Midbrain (tissue), 1 donor: ENCODE data around the gene TP73.
"Not testable (repeated sequence)": the region's sequence is repeated elsewhere in the genome, so short reads cannot be mapped to it uniquely, and the experiment has no call there.

Experiments used
- DNase-seq: peaks from one replicate; lab custom pipeline; 2025; lab: John Stamatoyannopoulos, UW

TP73 gene

GRCh38 chr1:3618881-3619671 lies 33.2 kb upstream of the TP73 start:
- peak; percentile 77 for DNase-seq

GRCh38 chr1:3620708-3621107 lies 31.6 kb upstream of the TP73 start:
- no peak for DNase-seq

DNA sequence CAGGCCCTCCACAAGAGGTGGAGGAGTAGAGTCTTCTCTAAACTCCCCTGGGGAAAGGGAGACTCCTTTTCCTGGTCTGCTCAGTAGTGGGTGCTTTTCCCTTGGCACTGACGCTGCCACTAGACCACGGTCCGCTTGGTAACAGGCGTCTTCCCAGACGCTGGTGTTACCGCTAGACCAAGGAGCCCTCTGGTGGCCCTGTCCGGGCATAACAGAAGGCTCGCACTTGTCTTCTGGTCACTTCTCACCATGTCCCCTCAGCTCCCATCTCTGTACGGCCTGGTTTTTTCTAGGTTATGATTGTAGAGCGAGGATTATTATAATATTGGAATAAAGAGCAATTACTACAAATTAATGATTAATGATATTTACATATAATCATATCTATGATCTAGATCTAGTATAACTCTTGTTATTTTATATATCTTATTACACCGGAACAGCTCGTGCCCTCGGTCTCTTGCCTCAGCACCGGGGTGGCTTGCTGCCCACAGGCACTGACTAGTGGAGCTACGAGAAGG lies 31.1 kb upstream of the TP73 start:
- peak; percentile 21 for DNase-seq

- DNase-seq: not testable (repeated sequence)
Measured at GRCh38 chr1:3622102-3622501, 30.2 kb upstream of the TP73 start.

DNA sequence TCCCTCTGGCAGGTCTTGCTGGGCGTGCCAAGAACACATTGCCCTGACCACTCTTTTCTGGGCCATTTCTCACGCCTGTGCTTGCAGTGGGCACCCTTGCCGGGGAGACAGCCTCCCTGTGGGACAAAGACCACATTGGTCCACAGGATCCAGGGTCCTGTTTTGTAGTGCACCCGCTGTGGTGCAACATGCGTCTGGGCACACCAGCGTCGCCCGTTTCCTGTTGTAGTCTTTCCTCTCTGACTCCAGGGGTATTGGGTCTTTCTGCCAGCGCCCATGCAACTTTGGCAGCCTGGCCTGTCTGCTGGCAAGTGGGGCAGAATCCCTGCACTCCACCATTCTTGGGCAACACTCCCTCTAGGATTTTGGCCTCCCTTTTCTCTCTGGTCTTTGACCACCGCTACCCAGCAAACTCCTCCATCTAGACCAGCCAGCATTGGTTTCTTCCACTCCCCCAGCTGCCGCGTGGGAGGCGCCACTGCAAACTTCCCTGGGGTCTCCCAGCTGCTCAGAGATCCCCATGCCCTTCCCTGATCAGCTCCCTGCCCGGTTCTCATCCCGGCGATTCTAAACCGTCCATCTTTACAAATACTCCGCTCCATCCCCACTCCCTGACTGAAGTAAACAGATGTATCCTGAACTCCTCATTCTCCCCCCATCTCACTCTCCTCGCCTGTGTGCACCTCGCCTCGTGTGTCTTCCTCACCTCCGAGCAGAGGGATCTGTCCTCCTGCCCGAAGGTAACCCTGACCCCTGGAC lies 28.7 kb upstream of the TP73 start:
- no peak for DNase-seq

GRCh38 chr1:3624200-3625136 lies 27.8 kb upstream of the TP73 start, which contains the start of gene TPRG1L:
Gene TPRG1L, plus strand, starts transcription at chr1:3625015. Its CDS starts 58 bp downstream, at chr1:3625073.
- peak; percentile 98 for DNase-seq

- DNase-seq: no peak
Measured at GRCh38 chr1:3625151-3625907, 27.0 kb upstream of the TP73 start.

DNA sequence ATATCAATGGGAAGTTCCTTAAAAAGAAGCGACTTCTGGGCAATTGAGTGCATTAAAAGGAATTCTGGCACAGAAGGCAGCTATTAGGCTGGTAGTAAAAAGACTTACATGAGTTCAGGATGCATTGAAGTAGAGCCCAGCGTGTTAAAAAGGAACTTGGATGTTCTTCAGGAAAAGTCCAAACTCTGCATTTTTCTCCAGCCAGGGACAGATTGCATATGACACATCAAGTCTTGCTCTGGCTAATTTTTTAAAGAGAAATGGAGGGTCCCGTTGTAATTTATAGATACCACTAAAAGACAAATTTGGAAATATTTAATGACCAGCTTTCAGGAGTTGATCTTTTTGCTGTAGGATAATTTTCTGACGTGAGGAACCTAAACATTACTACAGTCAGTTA lies 26.3 kb upstream of the TP73 start:
- DNase-seq: no peak

- DNase-seq: no peak
Measured at GRCh38 chr1:3627515-3628253, 24.6 kb upstream of the TP73 start.

- no peak for DNase-seq
Measured at GRCh38 chr1:3628445-3628844, 23.9 kb upstream of the TP73 start.

DNA sequence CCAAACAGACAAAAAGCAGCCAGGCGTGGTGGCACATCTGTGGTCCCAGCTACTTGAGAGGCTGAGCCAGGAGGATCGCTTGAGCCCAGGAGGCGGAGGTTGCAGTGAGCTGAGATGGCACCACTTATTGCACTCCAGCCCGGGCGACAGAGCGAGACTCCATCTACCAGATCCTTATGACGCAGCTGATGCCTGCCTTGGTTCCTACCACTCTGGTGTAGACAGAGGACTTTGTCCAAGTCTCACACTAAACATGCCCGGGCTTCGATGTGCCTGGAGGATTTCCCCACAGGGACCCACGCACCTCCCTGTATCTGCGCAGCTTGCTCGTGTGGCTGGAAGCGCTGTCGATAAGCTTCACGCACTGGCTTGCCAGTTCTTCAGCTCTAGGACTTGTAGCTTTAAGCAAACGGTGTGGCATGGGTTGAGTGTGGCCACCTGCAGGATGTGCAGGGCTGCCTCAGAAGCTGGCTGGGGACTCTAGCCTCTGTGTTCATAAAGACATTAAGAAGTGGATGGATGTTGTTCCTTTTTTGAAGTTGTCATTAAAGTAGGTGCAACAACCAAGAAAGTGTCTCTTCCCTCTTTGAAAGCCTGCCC lies 22.7 kb upstream of the TP73 start:
- no peak for DNase-seq

DNA sequence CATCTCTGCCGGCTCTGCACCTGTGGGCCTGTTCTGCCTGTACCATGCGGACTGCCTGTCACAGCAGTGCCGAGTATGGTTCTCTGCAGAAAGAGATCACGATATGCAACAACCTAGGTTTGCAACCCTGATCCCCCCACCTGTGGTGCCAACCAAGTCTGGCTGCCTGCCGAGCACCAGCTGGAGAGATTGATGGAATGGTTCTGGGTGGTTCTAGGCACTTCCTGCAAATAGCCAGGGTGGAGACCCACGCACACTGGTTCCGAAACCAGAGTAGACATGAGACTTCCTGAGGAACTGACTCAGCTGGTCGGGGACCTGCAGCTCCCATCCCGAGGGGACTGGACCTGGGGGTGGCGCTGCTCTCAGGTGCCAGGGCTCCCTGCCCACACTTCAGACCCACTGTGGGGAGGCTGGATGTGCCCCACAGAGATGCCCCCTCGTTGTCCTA lies 22.1 kb upstream of the TP73 start:
- DNase-seq: no peak

DNA sequence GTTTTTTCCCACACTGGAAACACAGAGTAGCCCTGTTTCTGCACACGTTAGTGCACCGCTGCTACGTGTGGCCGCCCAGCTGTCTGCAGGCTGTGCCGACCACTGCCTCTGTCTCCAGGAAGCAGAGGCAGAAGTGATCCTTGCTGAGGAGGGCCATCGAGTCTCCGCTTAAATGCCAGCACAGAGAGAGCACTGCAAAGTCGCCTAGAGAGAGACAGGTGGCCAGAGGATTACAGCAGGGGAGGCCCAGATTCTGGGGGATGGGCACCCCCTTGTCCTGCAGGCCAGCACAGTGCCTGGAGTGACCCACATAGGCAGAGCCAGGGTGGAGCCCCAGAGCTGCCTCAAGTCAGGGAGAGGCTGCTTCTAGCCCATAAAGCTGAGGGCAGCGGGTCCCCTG lies 21.4 kb upstream of the TP73 start:
- no peak for DNase-seq

- no peak for DNase-seq
Measured at GRCh38 chr1:3631320-3632260, 20.7 kb upstream of the TP73 start.

DNA sequence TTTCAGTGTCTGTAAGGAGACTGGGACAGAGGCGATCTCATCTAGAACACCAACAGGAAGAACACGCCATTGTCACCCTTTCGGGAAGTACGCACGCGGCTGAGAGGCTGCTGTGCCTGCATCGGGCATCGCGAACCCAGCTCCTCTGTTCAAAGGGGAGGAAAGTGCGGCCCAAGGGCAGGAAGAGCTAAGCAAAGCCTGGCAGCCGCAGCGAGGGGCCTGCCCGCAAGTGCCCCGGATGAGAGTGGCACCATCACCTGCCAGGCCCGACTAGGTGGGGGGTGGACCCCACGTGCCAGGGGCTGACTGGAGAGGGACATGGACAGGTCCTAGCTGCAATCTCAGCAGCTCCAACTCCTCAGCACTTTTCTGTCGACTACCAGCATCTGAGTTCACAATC lies 20.0 kb upstream of the TP73 start:
- DNase-seq: no peak

- no peak for DNase-seq
Measured at GRCh38 chr1:3632716-3633343, 19.5 kb upstream of the TP73 start.

- DNase-seq: no peak
Measured at GRCh38 chr1:3633344-3634058, 18.8 kb upstream of the TP73 start.
